GM13976 (cell line): ENCODE measurements around the gene BEST3.
"Not testable (repeated sequence)": the region's sequence is repeated elsewhere in the genome, so short reads cannot be mapped to it uniquely, and the experiment has no call there.

Experiments
- DNase-seq: peaks from one replicate; pipeline ENCODE4 v3.0.0; 2012; ENCODE audit warnings: low spot score
- in situ Hi-C: fragments of 300-500 bp; cut with MboI; formaldehyde crosslinking; loops from one replicate; pipeline ENCODE4 v1.12.0; 2022; ENCODE audit warnings: low sequenced_read_pairs, mixed read lengths, inconsistent platforms; ENCODE audit not compliant: unreplicated experiment
- TF ChIP-seq, protein P1 (sequence below): IDR thresholded peaks from 2 replicates; pipeline ENCODE4 v1.5.1; 2012; ENCODE audit warnings: borderline replicate concordance, mild to moderate bottlenecking; ENCODE audit not compliant: insufficient read depth; ENCODE audit errors: extremely low read depth, missing control alignments, control extremely low read depth

Gene BEST3

DNA sequence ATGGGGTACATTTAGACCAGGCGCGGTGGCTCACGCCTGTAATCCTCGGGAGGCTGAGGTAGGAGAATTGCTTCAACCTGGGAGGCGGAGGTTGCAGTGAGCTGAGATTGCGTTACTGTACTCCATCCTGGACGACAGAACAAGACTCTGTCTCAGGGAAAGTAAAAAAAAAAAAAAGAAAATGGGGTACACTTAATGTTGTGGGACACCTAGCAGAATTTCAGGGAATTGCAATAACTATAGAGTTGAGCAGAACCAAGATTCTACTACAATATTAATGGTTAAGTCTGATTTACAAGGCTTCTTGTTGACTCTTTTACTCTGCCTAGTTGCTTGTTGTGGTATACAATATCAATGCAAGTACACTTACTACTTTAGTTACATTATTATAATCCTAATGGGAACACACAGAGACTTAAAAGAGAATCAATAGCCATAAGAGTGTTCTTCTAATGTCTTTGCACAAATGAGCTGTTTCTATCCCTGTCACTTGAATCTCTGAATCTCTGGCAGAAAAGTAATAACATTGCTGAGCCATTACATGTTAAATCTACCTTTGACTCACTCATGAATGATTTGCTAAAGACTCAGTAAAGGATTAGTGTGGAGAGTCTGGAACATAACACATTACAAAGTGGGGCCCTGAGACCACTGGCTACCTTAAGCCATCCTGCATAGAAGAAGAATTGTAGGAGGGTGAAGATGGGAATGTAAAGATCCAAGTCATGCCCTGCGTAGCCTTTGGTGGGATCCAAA lies 22.7 kb downstream of the BEST3 start:
- TF ChIP-seq, protein P1, sequence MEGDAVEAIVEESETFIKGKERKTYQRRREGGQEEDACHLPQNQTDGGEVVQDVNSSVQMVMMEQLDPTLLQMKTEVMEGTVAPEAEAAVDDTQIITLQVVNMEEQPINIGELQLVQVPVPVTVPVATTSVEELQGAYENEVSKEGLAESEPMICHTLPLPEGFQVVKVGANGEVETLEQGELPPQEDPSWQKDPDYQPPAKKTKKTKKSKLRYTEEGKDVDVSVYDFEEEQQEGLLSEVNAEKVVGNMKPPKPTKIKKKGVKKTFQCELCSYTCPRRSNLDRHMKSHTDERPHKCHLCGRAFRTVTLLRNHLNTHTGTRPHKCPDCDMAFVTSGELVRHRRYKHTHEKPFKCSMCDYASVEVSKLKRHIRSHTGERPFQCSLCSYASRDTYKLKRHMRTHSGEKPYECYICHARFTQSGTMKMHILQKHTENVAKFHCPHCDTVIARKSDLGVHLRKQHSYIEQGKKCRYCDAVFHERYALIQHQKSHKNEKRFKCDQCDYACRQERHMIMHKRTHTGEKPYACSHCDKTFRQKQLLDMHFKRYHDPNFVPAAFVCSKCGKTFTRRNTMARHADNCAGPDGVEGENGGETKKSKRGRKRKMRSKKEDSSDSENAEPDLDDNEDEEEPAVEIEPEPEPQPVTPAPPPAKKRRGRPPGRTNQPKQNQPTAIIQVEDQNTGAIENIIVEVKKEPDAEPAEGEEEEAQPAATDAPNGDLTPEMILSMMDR = no peak
- in situ Hi-C loops = no loop called here
- no peak for DNase-seq

DNA sequence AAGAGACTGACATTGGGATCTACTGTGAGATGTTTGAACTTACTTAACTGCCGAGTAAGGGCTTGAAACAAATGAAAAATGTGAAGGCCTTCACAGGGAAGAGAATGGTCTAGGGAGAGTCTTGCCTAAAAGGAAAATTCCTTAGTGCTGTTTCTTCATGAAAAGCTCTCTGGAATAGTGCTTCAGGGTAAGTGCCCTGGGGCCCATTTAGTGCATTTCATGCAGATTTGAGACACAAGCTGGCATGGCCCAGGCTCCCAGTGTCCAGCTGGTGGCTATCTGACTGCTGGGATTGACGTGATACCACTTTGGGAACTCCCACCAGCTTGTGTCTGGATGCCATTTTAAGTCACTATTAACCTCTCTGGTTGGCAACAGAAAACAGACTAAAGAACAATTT lies 26.9 kb downstream of the BEST3 start:
- DNase-seq = no peak
- in situ Hi-C loops = no loop called here
- TF ChIP-seq, protein P1 = no peak

DNA sequence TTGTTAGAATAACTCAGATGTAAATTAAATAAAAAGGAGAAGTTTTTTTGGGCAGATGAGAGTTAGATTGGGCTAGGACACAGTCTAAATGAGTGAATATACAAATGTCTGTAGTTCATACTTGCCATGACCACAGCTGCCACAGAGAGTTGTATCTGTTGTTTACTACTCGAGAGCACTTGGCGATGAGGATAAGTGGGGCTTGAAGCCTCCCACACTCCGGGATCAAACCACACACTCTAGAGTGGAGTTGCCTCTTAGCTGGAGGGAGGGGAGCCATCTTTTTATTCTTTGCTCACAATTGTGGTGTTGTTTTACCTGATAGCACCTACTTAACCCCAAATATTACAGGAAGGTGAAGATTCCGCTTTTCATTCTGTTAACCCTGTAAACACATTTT lies 27.5 kb downstream of the BEST3 start:
- TF ChIP-seq, protein P1 = no peak
- no peak for DNase-seq
- in situ Hi-C loops = no loop called here

DNA sequence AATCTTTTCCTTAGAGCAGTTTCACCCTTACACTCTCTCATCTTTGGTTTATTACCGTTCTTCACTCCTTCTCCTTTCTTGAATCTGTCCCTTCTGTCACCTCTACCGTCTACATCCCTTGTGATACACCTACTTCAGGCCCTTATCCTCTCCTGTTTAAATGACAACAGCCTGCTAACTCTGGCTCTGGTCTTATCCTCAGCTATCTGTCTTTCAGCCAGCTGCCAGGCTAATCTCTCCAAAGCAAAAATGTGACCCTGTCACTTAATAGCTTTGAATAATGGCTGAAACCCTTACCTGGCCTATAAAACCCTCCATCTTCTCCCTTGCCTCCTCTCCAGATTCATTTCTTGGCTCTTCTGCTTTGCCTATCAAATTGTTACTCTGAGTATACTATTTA lies 32.3 kb downstream of the BEST3 start:
- TF ChIP-seq, protein P1 = no peak
- in situ Hi-C loops = no loop called here
- no peak for DNase-seq

DNA sequence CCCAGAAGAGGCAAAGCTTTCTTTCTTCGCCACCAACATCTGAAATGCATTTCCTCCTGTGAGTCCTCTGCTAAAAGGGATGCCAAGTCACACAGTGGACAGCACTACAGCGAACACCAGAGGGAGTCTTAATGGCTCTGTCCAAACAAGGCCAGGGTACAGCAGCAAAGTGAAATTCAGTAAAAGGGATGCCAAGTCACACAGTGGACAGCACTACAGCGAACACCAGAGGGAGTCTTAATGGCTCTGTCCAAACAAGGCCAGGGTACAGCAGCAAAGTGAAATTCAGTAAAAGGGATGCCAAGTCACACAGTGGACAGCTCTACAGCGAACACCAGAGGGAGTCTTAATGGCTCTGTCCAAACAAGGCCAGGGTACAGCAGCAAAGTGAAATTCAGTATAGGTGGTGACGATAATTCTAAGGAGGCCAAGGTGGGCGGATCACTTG lies 34.1 kb downstream of the BEST3 start:
- DNase-seq, in situ Hi-C loops: not testable (repeated sequence)

DNA sequence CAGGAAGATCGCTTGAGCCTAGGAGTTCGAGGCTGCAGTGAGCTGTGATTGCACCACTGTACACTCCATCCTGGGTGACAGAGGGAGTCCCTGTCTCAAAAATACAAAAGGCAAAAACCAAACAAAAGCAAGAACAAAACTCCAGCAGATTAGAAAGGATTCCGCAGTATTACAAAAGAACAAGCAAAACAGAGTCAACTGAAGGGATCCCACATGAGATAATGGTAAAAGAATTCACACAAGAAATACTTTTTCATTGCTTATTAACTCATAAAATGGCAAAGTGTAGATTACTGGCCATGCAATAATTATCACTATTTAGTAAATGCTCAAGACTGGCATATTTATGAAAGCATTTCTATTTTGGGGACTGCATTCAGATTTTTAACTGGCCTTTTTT lies 35.4 kb downstream of the BEST3 start:
- TF ChIP-seq, protein P1 = no peak
- no peak for DNase-seq
- in situ Hi-C loops = no loop called here

DNA sequence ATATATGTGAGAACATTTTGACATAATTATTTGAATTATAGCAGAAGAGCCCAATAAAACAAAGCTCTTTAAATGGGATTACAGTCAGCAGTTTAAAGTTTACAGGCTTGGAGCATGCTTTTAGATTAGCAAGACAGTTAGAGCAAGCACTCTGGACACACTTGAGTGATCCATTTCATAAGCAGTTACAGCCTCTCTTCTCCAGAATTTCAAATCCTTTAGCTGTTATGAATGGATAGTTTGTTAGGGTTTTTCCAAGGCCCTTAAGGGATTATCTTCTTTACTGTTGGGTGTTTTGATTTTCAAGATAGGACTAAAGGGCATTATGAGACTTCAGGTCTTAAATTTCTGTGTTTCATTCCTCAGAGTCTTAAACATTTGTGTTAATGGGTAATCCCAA lies 36.3 kb downstream of the BEST3 start:
- DNase-seq = no peak
- in situ Hi-C loops = no loop called here
- TF ChIP-seq, protein P1 = no peak
